ENCODE measurements around the gene PTMS.

The PTMS gene

DNA sequence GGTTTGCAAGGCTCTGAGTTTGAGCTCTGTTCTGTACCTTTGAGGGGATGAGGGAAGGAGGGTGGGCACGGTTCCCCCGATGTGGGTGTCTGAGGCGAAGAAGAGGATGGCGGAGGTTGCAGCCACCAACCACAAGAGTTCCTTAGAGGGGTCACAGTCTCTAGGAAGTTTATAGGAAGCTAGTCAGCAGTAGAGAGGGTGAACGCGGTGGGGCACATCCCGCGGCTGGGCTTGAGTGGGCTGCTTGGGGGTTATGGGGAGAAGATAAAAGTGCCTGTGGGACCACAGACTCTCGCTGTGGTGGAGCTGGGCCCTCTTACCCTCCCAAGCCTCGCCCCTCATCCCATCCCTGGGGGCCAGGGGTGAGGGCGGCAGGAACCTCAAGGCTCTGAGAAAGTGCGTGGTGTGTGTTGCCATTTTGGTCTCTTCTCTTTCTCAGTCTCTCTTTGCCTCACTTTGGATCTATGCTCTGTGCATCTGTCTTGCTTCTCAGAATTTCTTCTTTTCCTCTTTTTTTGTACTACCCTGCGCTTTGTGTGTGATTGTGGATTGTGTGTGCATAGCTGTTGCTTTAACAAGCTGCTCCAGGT, 25.9 kb downstream of the PTMS start:
- DNase-seq, result no peak

DNA sequence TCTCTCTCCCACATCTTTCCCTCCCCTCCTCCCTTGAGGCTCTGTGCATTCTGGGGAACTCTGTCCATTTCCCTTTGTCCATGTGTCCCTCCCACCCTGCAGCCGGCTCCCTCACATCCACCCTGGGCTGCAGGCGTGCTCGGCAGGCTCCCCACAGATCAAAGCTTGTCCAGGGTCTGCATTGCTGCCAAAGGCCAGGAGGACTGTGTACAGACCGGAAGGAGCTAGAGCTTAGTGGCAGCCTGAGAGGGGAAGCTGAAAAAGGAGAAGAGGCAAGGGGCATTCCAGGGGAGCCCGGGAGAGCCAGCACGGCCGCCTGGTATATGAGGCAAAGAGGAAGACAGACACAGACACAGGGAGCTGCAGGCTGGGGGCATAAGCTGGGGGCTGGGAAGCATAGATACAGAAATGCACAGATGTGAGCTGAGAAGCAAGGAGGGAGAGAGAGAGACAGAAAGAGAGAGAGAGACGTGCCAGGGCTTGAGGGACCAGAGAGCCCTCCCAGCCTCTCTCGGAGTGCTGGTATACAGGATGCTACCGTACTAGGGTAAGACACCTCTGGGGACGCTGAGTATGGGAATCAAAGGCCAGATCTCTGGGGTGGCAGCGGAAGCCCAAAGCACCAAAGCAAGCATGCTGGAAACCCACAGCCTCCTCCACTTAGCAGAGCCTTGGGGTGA, 26.5 kb downstream of the PTMS start:
- peak; percentile 32 for DNase-seq

DNA sequence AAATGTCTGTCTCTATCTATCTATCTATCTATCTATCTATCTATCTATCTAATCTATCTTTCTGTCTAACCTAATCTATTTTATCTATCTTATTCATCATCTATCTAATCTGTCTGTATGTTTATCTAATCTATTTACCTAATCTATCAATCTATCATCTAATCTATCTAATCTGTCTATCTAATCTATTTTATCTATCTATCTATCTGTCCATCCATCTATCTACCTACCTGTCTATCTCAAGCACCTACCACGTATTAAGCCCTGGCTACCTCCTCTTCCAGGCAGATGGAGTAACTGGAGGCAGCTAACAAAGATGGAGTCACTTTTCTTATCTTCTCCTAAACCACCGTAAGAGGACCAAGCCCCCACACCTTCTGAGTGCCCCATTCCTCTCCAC, 28.9 kb downstream of the PTMS start:
- no peak for DNase-seq

DNA sequence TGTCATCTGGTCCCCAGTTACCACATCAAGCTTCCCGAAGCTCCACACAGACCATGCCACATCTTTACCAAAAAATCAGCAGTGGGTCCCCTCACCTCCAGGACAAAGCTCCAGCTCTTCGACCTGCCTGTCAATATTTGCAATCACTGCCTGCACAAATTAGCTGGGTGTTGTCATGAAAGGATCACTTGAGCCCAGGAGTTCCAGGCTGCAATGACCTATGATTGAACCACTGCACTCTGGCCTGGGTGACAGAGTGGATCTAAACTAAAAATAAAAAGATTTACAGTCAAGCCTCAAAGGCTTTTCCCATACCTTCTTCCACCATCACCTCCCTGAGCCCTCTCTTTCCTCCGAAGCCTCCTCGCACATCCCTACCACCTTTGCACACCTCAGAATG, 30.4 kb downstream of the PTMS start:
- no peak for DNase-seq

DNA sequence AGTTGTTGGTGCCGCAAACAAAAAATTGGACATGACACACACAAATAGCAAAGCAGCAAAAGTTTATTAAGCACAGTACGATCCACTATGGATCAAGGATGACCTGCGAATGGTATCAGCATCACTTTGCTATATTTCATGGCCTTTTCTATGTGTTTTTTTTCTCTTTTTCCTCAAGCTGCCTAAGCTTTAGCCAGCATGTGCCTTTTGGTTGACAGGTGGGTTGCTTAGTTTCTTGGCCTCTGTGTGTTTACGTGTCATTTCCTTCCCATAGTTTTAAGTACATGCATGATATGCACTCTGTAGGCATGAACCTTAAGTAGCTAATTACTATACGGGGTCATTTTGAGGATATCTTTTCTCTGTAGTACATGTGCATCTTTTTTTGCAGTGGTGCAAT, 33.0 kb downstream of the PTMS start:
- DNase-seq, result no peak

DNA sequence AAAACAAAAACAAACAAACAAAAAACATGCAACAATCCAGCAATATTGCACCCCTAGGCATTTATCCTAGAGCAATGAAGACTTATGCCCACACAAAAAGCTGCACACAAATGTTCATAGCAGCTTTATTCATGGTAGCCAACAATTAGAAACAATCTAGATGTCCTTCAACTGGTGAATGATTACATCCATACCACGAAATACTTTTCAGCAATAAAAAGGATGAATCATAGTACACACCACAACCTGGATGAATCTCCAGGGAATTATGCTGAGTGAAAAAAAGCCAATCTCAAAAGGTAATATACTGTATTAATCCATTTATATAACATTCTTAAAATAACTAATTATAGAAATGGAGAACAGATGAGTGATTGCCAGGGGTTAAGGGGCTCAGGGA, 41.0 kb downstream of the PTMS start:
- DNase-seq, result no peak

DNA sequence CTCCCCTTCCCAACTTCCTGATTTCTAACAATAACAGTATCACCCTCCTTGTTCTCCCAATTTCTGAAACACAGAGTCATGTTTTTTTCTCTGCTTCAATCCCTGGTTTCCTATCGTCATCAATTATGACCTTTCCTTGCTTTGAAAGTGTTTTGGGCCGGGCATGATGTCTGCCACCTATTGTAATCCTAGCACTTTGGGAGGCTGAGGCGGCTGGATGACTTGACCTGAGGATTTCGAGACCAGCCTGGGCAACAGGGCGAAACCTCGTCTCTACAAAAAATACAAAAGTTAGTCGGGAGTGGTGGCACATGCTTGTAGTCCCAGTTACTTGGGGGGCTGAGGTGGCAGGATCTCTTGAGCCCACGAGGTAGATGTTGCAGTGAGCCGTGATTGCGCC, 42.9 kb downstream of the PTMS start:
- no peak for DNase-seq

DNA sequence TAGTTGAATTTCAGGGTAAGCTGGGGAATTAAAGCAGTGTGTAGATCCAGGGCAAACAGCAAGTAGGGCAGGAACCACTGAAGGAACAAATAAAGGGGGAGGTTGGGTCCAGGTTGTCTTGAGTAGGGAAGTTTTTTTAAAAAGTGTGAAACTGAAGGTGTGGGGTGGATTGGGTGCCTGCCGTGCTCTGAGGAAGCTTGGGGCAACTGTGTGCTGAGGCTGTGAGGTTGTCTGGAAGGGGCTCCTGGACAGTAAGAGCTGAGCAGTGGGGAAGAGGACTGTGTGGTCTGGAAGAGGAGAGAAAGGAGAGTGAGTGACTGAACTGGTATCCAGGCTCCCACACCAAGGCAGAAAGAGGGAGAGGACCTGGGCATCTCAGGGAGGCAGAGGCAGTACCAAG, 44.6 kb downstream of the PTMS start:
- no peak for DNase-seq

DNA sequence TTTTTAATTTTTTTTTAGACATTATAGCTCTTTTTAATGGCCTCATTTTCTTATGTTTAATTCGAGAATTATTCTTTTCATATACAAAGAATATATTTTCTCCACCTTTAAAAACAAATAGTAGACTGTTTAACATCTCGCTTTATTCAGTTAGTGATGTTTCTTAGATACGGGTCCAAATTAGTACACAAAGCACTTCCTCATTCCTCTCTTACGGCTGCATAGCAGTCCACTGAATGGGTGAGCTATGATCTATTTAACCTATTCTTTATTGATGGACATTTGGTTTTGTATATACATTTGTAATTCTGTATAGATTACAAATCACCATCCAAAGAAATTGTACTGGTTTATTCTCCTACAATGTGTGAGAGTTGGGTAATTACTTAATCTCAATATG, 47.2 kb downstream of the PTMS start:
- no peak for DNase-seq

DNA sequence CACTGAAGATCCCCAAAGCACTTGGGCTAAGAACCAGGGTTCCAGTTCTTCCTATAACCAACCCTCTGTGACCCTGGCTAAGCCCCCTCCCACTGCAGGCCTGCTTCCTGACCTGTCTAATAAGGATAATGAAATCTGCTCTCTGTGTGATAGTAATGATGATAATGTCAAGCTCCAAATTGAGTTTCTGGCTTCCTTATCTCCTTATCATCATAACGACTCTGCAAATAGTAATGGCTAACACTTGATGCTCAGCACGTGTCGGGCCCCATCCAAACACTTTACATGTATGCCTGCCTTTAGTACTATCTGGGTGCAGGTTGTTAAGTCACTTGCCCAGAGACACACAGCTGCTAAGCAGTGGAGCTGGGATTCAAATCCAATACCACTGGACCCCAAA, 50.4 kb downstream of the PTMS start:
- no peak for DNase-seq

DNA sequence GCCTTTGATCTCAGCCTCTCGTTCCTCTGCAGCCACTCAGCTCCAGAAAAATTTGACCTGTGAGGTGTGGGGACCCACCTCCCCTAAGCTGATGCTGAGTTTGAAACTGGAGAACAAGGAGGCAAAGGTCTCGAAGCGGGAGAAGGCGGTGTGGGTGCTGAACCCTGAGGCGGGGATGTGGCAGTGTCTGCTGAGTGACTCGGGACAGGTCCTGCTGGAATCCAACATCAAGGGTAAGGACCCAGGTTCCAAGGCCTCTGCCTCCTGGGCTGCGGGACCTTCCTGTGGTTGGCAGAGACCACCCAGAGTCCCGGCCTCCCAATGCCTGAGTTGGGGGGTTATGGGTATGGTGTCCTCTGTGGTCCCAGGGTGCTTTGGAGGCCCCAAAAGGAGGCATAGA, 50.9 kb downstream of the PTMS start:
- no peak for DNase-seq

DNA sequence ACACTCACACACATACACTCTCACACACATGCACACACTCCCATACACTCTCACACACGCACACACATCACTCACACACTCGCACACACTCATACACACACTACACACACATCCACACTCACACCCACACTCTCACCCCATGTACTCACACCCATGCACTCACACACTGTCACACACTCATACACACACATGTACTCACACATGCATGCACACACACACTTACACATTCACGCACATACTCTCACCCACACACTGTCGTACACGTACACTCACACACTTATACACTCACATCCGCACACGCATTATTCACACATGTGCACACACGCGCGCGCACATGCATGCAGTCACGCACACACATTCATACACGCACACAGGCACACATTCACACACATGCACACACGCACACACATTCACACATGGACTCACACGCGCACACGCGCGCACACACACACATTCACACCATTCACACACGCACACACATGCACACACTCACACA, 51.5 kb downstream of the PTMS start:
- no peak for DNase-seq

DNA sequence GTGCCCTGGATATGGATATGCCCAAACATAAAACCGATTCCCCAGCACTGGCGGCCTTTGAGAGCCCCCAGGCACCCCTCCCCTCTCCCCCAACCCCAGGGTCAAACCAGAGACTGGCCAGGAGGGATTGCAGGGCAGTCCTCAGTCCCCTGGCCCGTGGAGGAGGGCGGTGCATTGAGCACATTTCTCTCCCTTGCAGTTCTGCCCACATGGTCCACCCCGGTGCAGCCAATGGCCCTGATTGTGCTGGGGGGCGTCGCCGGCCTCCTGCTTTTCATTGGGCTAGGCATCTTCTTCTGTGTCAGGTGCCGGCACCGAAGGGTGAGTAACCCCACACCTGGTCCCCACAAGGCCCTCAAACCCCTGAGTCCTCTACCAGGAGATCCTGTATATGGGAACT, 52.1 kb downstream of the PTMS start:
- DNase-seq, result no peak

DNA sequence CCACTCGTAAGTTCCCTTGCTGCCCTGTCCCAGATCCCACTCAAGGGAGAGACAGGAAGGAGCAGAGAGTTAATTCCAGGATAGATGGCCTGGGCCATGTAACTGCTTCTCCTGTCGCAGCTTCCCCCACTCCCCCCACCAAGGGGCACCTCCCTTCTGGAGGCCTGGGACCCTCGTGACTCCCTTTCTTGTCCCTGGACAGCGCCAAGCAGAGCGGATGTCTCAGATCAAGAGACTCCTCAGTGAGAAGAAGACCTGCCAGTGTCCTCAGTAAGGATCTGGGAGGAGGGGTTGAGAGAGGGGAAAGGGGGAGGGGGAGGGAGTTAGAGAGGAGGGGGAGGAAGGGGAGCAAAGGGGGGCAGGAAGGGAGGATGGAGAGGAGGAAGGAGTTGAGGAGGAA, 52.5 kb downstream of the PTMS start:
- DNase-seq, result no peak

DNA sequence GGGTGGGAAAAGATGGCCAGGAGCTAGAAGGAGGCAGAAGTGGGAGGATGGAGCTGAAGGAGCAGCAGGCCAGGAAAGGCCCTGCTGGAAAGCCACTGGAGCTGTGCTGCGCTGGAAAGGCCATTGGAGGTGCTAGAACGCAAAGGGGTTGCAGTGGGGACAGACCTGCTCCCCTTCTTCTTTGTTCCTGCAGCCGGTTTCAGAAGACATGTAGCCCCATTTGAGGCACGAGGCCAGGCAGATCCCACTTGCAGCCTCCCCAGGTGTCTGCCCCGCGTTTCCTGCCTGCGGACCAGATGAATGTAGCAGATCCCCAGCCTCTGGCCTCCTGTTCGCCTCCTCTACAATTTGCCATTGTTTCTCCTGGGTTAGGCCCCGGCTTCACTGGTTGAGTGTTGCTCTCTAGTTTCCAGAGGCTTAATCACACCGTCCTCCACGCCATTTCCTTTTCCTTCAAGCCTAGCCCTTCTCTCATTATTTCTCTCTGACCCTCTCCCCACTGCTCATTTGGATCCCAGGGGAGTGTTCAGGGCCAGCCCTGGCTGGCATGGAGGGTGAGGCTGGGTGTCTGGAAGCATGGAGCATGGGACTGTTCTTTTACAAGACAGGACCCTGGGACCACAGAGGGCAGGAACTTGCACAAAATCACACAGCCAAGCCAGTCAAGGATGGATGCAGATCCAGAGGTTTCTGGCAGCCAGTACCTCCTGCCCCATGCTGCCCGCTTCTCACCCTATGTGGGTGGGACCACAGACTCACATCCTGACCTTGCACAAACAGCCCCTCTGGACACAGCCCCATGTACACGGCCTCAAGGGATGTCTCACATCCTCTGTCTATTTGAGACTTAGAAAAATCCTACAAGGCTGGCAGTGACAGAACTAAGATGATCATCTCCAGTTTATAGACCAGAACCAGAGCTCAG, 53.2 kb downstream of the PTMS start:
- no peak for DNase-seq

DNA sequence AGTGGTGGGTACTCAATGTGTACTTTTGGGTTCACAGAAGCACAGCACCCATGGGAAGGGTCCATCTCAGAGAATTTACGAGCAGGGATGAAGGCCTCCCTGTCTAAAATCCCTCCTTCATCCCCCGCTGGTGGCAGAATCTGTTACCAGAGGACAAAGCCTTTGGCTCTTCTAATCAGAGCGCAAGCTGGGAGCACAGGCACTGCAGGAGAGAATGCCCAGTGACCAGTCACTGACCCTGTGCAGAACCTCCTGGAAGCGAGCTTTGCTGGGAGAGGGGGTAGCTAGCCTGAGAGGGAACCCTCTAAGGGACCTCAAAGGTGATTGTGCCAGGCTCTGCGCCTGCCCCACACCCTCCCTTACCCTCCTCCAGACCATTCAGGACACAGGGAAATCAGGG, 54.0 kb downstream of the PTMS start:
- no peak for DNase-seq

Data from stimulated activated CD4-positive, alpha-beta T cell treated with anti-CD3 and anti-CD28 coated beads, Interleukin-4, amount 100 ng/mL, for 24 hours (primary cell).